Measurements from ENCODE around the gene ENTR1.

DNA sequence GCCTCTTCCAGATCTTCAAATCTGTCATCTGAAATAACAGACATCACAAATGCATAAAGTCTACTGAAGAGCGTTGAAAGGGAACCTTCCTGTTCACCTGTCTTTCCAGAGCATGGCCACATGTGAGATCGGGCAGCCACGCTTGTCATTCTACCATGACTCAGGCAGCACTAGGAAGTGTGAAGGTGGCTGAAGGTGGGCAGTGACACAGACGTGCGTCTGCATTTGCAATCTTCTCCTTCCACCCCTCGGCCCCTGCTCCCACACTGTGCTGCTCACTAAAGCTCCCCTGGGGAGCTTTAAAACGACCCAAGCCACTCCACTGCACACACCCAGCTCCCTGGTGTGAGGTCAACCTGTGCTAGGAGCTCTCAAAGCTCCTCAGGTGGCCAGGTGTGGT, 2.5 kb downstream of the ENTR1 start:
- no peak for TF ChIP-seq CTCF (IDR thresholded peaks at IDR 0.05; ENCODE audit: low read length)
- no peak for TF ChIP-seq EZH2phosphoT487 (IDR thresholded peaks at IDR 0.05; ENCODE audit: low read length)
- TF ChIP-seq EZH2 (optimal IDR thresholded peaks at IDR 0.05; ENCODE audit: low read depth, low read length), result no peak
